NCI-H526 (cell line): ENCODE measurements around the gene SFTPB.
A peak's percentile ranks its signal among the peaks of the same experiment; 100 is the strongest.
"Not testable (repeated sequence)": the region's sequence is repeated elsewhere in the genome, so short reads cannot be mapped to it uniquely, and the experiment has no call there.

Source experiments
- DNase-seq, 2 experiments: peaks; one replicate each; lab custom pipeline; 2025; lab: John Stamatoyannopoulos, UW

The SFTPB gene

DNA sequence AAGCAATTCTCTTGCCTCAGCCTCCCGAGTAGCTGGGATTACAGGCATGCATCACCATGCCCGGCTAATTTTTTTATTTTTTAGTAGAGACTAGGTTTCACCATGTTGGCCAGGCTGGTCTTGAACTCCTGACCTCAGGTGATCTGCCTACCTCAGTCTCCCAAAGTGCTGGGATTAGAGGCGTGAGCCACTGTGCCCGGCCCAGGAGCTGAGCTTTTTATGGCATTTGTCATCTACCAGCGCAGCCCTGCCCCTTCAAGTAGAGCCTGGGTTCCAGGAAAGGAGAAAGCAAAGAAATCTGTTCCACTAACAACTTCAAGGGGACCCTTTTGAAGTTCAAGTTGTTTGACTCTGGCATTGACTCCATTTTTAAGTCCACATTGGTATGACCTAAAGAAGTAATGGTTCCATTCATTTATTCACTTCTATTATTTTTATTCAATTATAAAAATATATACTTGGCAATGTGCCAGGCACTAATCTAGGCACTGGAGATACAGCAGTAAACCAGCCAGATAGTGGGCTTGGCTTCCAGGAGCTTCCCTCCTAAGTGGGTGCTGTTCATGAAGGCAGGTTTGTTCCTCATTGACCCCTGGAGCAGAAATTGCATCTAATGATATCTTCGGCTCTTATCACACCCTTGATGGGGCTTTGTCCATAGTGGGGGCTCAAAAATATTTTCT, 8.0 kb upstream of the SFTPB start:
- DNase-seq: no peak

DNA sequence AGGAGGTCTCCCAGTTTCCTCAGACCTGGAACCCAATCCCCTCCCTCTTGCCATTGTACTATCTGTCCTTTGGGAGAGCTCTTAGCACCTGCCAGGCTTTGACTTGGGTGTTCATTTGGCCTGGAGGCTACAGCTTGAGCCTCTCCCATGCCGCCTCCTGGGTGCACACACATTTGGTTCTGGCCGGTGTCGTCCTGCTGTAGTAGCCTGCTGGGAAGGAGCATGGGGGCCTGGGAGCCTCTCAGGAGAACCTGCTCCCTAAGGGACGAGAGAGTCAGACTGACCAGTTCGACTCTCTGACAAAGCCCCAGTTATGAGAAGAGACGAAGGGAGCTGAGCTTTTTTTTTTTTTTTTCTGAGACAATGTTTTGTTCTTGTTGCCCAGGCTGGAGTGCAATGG, 7.4 kb upstream of the SFTPB start:
- no peak for DNase-seq

- DNase-seq: no peak
Measured at GRCh38 chr2:85674417-85674816, 6.4 kb upstream of the SFTPB start.

GRCh38 chr2:85673716-85674375, 5.8 kb upstream of the SFTPB start:
- DNase-seq: no peak

DNA sequence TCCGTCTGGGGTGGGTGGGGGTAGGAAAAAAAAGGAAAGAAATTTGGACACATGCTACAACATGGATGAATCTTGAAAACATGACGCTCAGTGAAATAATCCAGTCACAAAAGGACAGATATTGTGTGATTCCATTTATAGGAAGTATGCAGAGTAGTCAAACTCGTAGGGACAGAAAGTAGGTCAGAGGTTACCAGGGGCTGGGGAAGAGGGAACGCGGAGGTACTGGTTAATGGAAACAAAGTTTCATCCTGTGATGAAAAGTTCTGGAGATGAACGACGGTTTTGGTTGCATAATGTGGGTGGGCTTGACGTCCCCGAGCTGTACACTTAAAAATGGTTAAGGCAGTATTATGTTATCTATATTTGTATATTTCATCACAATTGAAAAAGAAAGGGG, 4.5 kb upstream of the SFTPB start:
- DNase-seq: no peak

DNA sequence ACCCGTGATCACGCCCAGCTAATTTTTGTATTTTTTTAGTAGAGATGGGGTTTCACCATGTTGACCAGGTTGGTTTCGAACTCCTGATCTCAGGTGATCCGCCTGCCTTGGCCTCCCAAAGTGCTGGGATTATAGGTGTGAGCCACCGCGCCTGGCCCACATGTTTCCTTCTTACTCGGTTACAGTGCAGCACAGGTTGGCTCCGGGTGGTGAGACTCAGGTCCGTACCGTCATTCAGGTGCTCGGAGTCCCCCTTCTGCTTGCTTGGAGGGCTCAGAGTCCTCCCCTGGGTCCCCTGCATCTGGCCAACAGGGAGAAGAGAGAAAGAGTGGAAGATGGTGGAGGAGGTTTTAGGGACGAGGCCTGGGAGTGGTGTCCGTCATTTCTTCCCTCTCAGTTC, 2.4 kb upstream of the SFTPB start:
- DNase-seq: not testable (repeated sequence)

GRCh38 chr2:85669549-85669948, 1.6 kb upstream of the SFTPB start:
- peak; percentile 24 to 44 for DNase-seq

DNA sequence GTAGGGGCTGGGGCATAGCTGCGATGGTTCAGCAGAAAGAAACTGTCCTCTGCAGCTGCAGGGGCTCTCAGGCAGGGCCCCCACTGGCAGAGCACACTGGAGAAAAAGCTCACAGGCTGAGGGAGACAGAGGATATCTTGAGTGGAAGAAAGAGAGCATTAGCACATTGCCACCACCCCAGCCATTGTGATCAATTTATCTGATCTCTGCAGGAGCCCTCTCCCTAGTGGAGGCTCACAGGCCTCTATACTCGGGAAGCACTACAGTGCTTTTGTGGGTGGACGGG, 801 bp upstream of the SFTPB start:
- DNase-seq: no peak

DNA sequence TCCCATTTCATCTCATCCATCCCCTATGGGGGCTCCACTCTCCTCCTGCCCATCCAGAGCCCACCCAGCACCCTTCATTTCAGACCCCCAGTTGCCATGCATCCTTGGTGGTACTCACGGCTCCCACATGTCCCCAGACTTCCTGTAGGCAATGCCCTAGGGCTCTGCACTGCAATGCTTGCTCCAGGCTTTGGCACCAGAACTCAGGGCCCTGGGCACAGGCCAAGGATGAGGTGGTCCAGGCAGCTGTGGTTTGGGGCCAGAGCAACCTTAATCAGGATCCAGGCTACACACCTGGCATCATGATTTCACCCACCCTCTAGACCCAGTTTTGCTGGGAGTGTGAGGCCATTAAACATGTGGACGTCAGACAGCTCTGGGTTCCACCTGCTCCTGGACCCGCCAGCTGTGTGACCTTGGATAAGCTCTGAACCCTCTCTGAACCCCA, 414 bp downstream of the SFTPB start:
- DNase-seq: no peak

DNA sequence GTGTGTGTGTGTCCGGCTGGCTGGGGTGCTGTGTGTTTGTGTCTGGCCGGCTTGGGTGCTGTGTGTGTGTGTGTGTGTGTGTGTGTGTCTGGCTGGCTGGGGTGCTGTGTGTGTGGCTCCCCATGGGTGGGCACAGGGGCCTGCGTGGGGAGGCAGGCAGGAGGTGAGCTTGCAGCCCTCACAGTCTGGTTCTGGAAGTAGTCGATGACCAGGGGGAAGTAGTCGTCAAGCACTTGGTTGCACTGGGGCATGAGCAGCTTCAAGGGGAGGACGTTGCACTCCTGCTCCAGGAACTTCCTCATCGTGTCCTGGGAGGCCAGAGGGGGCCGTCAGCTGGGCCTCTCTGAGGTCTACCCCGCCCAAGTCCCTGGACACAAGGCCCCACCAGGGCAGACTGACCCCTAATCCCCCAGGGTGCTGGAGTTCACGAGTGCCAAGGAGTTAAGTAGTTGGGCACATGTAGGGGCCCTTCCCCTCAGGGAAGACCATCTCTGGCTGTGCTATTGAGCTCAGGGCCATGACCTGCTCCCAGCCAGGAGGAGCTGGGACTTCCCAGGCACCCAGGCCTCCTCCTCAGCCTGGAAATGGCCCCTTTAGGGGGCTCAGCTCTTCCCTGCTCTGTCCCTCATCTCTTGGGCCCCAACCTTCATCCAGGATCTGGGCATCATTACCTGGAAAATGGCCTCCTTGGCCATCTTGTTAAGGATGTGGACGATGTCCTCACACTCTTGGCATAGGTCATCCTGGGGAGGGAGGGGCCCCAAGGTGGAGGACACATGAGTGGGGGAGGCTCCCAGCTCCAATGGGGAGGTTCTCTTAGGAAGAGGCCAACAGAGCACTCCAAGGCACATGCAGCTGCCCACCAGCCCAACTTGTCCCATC, 1.3 kb downstream of the SFTPB start:
- DNase-seq: no peak

DNA sequence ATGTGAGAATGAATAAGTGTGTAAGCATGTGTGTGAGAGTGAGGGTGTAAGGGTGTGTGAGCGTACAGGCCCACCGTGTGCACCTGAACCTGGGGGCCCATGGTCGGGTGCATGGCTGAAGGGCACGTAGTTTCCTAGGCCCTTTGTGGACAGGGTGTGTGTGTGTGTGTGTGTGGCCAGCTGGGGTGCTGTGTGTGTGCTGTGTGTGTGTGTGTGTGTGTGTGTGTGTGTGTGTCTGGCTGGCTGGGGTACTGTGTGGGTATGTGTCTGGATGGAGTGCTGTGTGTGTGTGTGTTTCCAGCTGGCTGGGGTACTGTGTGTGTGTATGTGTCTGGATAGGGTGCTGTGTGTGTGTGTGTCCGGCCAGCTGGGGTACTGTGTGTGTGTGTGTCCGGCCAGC, 2.0 kb downstream of the SFTPB start:
- no peak for DNase-seq

DNA sequence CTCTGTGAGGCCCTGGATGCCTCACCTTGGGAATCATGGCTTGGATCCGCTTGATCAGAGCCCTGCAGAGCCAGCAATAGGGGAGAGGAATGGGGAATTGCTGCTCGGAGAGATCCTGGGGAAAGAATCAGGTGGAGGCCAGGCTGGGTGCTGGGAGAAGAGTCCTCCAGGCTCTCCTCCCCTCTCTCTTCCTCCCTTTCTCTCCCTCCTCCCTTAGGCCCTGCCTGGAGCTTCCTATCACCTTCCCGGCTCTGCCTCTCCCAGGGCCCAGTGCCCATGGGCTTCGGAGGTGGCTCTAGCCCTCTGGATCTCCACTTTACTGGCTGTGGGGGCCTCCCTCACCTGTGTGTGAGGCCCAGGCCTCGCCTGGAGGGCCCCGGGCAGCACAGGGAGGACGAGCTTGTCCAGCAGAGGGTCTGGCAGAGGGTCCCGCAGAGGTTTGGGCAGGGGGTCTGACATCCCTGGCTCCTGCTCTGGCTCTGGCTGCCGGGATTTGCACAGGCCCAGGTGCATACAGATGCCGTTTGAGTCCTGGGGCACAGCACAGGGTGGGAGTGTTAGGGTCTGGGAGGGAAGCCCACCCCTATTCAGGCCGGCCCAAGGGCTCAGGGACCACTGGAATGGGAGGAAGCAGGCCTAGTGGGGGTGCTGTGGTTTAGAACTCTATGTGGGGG, 2.6 kb downstream of the SFTPB start:
- no peak for DNase-seq

DNA sequence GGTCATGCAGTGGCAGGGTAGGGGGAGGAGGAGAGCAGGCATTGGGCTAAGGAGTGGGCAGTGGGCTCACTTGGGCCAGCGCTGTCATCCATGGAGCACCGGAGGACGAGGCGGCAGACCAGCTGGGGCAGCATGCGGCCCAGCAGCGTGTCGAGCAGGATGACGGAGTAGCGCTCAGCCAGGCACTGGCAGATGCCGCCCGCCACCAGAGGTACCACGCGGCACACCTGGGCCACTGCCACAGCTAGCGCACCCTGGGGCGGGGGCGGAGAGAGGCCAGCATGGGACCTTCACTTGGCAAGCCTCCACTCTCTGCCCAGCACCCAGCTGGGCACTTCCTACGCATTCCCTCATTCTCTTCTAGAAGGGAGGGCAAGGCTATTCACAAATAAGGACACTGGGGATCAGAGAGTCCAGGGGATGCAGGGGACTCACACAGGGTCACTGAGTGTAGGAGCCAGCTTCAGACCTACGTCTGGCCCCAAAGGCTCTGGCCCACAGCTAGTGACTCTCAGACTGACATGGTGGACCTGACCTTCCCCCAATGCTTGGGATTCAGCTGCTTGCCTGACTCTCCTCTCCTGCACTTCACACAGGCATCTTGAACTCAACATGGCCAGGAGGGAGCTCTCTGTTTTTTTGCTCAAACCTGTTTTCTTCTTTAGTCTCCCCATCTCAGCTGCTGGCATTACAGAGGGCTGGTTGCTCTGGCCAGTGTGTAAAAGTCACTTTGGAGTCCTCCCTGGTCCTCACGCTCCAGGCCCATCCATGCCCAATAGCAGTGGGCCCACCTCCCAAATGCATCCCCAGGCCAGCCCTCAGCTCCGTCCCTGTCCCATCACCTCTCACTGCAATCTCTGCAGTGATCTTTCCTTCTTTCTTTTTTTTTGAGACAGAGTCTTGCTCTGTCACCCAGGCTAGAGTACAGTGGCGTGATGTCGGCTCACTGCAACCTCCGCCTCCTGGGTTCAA, 4.1 kb downstream of the SFTPB start:
- DNase-seq: no peak

DNA sequence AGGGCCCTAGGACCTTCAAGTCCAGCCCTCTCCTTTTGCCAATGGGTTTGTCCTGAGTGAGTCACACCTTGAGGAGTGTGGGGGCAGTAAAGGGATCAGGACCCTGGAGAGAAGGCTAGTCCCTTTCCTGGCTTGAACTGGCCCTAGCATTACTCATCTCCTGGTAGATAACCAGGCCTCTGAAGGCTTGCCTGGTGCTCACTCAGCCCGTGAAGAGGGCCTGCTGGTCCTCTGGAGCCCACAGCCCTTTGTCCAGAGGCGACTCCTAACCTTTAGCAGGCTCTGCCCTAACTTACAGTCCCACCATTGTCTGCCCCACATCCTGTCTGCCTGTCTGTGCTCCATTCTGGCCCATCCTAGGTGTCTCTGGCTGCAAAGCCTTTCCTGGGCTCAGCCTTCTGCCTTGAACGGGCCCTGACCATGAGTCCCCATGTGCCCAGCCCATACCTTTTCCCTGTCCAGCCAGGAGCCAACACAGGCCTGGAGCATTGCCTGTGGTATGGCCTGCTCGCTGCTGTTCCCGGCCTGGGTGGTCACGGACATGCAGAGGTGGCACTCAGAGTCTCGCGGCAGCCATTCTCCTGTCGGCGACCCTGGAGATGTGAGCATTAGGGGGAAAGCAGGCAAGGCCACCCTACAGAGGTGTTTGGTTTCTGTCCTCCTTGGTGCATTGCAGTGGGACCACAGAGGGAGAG, 5.0 kb downstream of the SFTPB start:
- DNase-seq: no peak

- no peak for DNase-seq
Measured at GRCh38 chr2:85661139-85661858, 6.7 kb downstream of the SFTPB start.

DNA sequence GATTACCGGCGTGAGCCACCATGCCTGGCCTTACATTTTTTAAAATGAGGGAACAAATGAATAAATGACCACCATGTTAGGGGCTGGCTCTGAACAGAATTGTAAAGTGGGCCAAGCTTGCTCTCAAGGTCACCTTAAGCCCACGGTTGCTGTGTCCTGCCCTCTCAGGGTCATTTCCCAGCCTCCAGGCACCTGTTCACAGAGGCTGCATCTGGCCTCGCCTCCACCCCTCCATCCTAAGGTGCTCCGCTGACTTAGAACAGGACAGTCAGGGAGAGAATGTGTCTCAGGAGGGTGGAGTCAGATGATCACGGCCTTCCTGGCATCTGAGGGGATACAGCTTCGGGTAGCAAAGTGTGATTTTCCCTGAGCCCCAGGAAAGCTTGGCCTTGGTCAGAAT, 7.3 kb downstream of the SFTPB start:
- DNase-seq: no peak

DNA sequence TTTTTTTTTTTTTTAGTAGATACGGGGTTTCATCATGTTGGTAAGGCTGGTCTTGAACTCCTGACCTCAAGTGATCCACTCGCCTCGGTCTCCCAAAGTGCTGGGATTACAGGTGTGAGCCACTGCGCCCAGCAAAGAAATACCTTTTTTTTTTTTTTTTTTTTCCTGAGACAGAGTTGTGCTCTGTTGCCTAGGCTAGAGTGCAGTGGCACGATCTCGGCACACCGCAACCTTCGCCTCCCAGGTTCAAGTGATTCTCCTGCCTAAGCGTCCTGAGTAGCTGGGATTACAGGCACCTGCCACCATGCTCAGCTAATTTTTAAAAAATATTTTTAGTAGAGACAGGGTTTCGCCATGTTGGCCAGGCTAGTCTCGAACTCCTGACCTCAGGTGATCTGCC, 7.7 kb downstream of the SFTPB start:
- not testable (repeated sequence) for DNase-seq

DNA sequence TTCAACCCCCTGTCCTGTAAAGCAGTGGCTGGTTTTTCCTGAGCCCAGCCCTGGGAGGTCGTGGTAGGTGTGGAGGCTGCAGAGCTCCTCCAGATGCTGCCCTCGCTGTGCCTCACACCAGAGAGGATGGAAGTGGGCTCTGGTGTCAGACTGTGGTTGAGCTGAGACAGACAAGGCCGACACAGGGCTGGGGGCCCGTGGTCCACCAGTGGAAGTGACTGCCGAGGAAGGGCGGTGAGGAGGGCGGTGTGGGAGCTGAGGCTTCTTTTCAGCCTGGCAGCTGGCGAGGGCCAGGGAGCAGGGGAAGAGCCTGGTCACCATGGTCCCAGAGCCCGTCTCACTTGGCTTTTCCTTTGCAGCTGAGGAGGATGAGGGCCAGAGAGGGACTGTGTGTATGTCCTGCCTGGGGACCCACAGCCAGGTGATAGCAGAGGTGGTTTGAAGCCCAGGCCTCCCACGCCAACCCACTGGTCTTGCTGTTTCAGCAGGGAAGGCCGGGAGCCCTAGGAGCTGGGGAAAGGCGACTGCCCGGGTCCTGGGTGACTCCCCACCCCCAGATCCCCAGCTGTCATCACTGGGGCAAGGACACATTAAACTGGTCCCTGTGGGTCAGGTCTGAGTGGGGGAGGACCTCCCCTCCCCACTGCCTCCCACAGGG, 8.5 kb downstream of the SFTPB start:
- no peak for DNase-seq

DNA sequence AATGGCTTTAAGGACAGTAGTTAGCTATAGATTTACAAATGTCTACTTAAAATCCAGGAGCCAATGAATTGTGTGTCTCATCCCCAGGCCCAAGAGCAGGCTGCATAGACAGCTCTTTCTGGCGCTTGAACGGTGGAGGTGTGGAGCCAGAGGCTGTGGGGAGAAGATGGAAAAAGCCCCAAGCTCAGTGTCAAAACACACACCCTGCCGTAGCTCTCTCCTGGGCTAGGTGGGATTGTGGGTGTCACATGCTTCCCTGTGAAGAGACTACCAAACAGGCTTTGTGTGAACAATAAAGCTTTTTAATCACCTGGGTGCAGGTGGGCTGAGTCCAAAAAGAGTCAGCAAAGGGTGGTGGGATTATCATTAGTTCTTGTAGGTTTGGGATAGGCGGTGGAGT, 10.6 kb downstream of the SFTPB start:
- DNase-seq: not testable (repeated sequence)

DNA sequence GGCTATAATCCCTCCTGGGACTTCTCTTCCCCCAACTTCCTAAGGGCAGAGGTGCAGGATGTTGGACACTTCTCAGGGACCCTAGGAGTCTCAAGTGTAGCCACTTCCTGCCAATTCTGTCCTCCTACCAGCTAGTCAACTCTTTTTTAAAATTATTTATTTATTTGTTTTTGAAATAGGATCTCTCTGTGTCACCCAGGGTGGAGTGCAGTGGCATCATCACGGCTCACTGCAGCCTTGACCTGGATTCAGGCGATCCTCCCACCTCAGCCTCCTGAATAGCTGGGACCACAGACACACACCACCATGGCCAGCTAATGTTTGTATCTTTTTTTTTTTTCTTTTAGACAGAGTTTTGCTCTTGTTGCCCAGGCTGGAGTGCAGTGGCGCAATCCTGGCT, 11.5 kb downstream of the SFTPB start:
- DNase-seq: no peak
